Karpas-422 (cell line): ENCODE data around the gene GNG4. TPM values are rescaled to one million over a fixed set of nuclear protein-coding genes. Genes with fewer than 3 reads are reported as not detected.

Experiments
- DNase-seq: peaks from one replicate; pipeline ENCODE4 v3.0.0-alpha.2; 2015
- H2AFZ ChIP-seq: fragments of 200-600 bp; sonication (generic); 2 replicates; pipeline ENCODE4 v1.6.1; 2014; ENCODE audit warnings: antibody characterized with exemption, low read length, mixed read lengths
- H3K27ac ChIP-seq: fragments of 200-600 bp; sonication (generic); 2 replicates; pipeline ENCODE4 v1.5.1; 2014; ENCODE audit warnings: mild to moderate bottlenecking, low read length, moderate library complexity
- H3K27me3 ChIP-seq: fragments of 200-600 bp; sonication (generic); 2 replicates; pipeline ENCODE4 v1.6.1; 2014; ENCODE audit warnings: low read length, mixed read lengths
- H3K36me3 ChIP-seq: fragments of 200-600 bp; sonication (generic); 2 replicates; pipeline ENCODE4 v1.6.1; 2014; ENCODE audit warnings: low read length, mixed read lengths; ENCODE audit not compliant: insufficient read depth
- H3K4me1 ChIP-seq: fragments of 200-600 bp; sonication (generic); 2 replicates; pipeline ENCODE4 v1.6.1; 2014; ENCODE audit warnings: mild to moderate bottlenecking, low read length, mixed read lengths
- H3K4me2 ChIP-seq: fragments of 200-600 bp; sonication (generic); 2 replicates; pipeline ENCODE4 v1.6.1; 2014; ENCODE audit warnings: low read length, low read depth, mild to moderate bottlenecking; ENCODE audit not compliant: poor library complexity, severe bottlenecking
- H3K4me3 ChIP-seq: fragments of 200-600 bp; sonication (generic); 2 replicates; pipeline ENCODE4 v1.5.1; 2014; ENCODE audit warnings: mild to moderate bottlenecking, antibody characterized with exemption, low read length, mixed read lengths
- H3K79me2 ChIP-seq: fragments of 200-600 bp; sonication (generic); 2 replicates; pipeline ENCODE4 v1.6.1; 2014; ENCODE audit warnings: mild to moderate bottlenecking, low read length, mixed read lengths
- H3K9ac ChIP-seq: fragments of 200-600 bp; sonication (generic); 2 replicates; pipeline ENCODE4 v1.6.0; 2014; ENCODE audit warnings: low read length
- H3K9me2 ChIP-seq: fragments of 200-600 bp; sonication (generic), shearing (Covaris generic); replicated peaks from 2 replicates; pipeline ENCODE4 v1.6.0; 2014; ENCODE audit warnings: mild to moderate bottlenecking, low read length, moderate library complexity; ENCODE audit not compliant: insufficient read depth
- H3K9me3 ChIP-seq: fragments of 300-700, 200-600 bp; sonication (generic); 2 replicates; pipeline ENCODE4 v1.6.1; 2014; ENCODE audit warnings: low read length, mixed read lengths
- H4K20me1 ChIP-seq: fragments of 200-600 bp; sonication (generic); 2 replicates; pipeline ENCODE4 v1.6.1; 2014; ENCODE audit warnings: mild to moderate bottlenecking, antibody characterized with exemption, low read length, low read depth; ENCODE audit not compliant: insufficient read depth
- total RNA-seq: library from RNA; depleted of rRNA; stranded (reverse); fragments of >200 nt; shearing (Covaris generic); gene quantifications from 2 replicates; pipeline ENCODE4 v1.2.3, GENCODE V29; 2014; ENCODE audit warnings: low replicate concordance

The GNG4 gene
- total RNA-seq, 1 experiment from 2014 or later = not detected

DNA sequence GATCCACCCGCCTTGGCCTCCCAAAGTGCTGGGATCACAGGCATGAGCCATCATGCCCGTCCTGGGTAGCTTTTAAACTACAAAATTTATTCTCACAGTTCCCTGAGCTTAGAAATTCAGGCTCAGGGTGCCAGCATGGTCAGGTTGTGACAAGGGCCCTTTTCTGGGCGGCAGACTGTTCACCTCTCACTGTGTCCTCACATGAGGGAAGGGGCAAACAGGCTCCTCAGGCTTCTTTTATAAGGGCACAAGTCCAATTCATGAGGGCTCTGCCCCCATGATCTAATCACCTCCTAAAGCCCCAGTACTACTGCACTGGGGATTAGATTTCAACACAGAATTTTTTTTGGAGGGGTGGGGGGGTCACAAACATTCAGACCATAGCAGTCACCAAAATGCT, 36.8 kb downstream of the GNG4 start:
- Histone ChIP-seq H3K9me3 (no peaks in the 10 kb centered on the region), H3K4me3 (no peak overlapping the region), H2AFZ (no peak overlapping the region), H3K27ac (no peak overlapping the region), H3K4me2 (no peak overlapping the region), H3K36me3 (no peaks in the 10 kb centered on the region), H3K4me1 (no peaks in the 10 kb centered on the region), H3K9me2 (no peaks in the 10 kb centered on the region), H3K27me3 (no peaks in the 10 kb centered on the region), H4K20me1 (no peaks in the 10 kb centered on the region), H3K9ac (no peak overlapping the region), H3K79me2 (no peaks in the 10 kb centered on the region)
- no peak for DNase-seq

DNA sequence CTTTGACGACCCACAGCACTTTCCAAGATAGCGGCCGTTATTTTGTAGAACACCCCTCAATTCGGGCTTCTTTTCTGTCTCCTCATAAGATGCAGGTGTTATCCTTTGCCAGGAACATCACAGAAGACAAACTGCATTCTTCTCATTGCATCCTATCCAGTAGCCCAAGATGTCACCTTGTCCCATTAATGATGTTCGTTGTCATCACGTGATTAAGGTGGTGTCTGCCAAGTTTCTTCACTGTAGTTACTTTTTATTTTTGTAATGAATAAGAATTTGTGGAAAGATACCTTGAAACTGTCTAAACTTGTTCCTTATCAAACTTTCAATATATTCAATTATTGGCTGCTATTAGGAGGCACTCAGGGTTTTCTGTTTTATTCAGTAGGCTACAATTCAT, 39.4 kb downstream of the GNG4 start:
- H3K4me1 ChIP-seq = no peaks in the 10 kb centered on the region
- DNase-seq = no peak
- no peaks in the 10 kb centered on the region for H3K27me3 ChIP-seq
- H3K9me2 ChIP-seq = no peaks in the 10 kb centered on the region
- H3K9ac ChIP-seq = no peak overlapping the region
- no peaks in the 10 kb centered on the region for H3K9me3 ChIP-seq
- H3K36me3 ChIP-seq = no peaks in the 10 kb centered on the region
- H3K4me2 ChIP-seq = no peak overlapping the region
- H2AFZ ChIP-seq = no peak overlapping the region
- H3K4me3 ChIP-seq = no peak overlapping the region
- H4K20me1 ChIP-seq = no peaks in the 10 kb centered on the region
- H3K79me2 ChIP-seq = no peaks in the 10 kb centered on the region
- no peak overlapping the region for H3K27ac ChIP-seq

DNA sequence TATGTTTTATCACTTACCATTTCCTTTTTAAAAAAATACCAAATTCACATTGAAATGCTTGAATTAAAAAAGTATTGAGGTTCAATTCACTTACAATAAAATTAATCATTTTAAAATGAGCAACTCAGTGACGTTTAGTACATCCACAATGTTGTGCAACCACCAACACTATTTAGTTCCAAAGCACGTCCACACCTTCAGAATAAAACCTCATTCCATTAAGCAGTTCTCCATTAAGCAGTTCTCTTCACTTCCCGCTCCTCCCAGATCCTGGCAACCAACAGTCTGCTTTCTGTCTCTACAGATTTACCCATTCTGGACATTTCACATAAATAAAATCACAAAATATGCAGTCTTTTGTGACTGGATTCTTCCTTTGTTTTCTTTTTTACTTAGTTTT, 41.3 kb downstream of the GNG4 start:
- Histone ChIP-seq H3K9me3 (no peaks in the 10 kb centered on the region), H3K27me3 (no peaks in the 10 kb centered on the region), H3K4me3 (no peak overlapping the region), H3K9me2 (no peaks in the 10 kb centered on the region), H4K20me1 (no peaks in the 10 kb centered on the region), H3K79me2 (no peaks in the 10 kb centered on the region), H3K4me2 (no peak overlapping the region), H3K27ac (no peak overlapping the region), H2AFZ (no peak overlapping the region), H3K4me1 (no peaks in the 10 kb centered on the region), H3K9ac (no peak overlapping the region), H3K36me3 (no peaks in the 10 kb centered on the region)
- DNase-seq = no peak

DNA sequence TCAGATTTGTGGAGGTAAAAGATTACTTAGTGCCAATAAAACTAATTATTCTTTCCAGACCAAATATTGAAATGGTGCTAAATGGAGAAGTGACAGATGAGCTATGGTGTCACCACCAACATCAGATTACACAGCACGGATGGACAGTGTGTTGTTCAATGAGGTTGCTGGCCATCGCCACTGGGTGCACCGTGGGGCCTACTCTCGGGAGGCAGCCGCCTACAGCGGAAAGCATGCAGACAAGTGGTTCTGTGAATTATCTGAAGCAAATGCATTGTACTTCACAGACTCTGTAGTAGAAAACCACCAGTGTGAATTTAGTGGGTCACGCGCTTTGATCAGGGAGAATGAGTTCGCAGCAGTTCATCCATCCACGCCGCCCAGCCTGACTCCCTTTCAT, 42.3 kb downstream of the GNG4 start:
- H3K9me3 ChIP-seq = no peaks in the 10 kb centered on the region
- H3K36me3 ChIP-seq = no peaks in the 10 kb centered on the region
- H3K4me3 ChIP-seq = no peak overlapping the region
- H3K27ac ChIP-seq = no peak overlapping the region
- H3K4me2 ChIP-seq = no peak overlapping the region
- H4K20me1 ChIP-seq = no peaks in the 10 kb centered on the region
- H3K4me1 ChIP-seq = no peaks in the 10 kb centered on the region
- H3K27me3 ChIP-seq = no peaks in the 10 kb centered on the region
- no peak for DNase-seq
- no peak overlapping the region for H2AFZ ChIP-seq
- H3K79me2 ChIP-seq = no peaks in the 10 kb centered on the region
- H3K9me2 ChIP-seq = no peaks in the 10 kb centered on the region
- H3K9ac ChIP-seq = no peak overlapping the region

DNA sequence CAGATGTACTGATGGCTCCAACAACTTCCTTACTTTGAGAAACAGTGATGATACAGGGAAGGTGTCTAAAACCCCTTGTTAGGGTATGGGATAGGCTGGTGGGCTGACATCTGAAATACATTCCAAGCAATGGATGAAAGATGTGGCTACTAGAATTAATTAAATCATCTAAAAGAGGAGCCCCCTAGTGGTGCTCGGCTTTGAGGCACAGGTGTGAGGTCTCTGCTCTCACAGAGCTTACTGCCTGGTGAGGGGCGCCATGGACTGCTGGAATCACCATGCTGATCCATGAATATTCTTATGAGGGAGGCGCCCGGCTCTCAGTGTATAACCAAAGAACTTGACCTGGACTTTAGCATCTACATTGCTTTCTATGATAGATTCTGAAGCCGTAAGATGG, 48.5 kb downstream of the GNG4 start:
- H3K27me3 ChIP-seq = no peaks in the 10 kb centered on the region
- no peaks in the 10 kb centered on the region for H3K9me3 ChIP-seq
- peak; percentile 72 for DNase-seq
- no peak overlapping the region for H2AFZ ChIP-seq
- no peaks in the 10 kb centered on the region for H4K20me1 ChIP-seq
- H3K9me2 ChIP-seq = no peaks in the 10 kb centered on the region
- no peaks in the 10 kb centered on the region for H3K36me3 ChIP-seq
- H3K4me2 ChIP-seq = no peak overlapping the region
- H3K79me2 ChIP-seq = no peaks in the 10 kb centered on the region
- no peak overlapping the region for H3K4me3 ChIP-seq
- H3K27ac ChIP-seq = no peak overlapping the region
- no peaks in the 10 kb centered on the region for H3K4me1 ChIP-seq
- no peak overlapping the region for H3K9ac ChIP-seq

DNA sequence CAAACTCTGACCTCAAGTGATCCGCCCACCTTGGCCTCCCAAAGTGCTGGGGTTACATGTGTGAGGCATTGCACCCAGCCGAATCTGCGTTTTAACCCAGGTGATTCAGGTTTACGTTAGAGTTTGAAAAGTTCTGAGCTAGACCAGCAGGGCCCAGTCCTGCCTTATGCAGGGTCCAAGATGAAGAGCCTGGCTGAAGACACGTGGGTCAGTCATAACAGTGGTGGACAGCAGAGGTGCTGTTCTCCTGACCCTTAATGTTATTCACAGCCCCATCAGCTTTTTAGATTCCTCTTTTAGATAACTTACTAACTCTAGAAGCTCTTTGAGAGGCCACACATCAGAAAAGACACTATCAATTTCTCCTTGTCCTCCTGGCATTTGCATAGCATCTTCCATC, 50.0 kb downstream of the GNG4 start:
- no peak overlapping the region for H3K27ac ChIP-seq
- DNase-seq = no peak
- no peaks in the 10 kb centered on the region for H3K79me2 ChIP-seq
- H3K4me3 ChIP-seq = no peak overlapping the region
- H3K4me2 ChIP-seq = no peak overlapping the region
- H4K20me1 ChIP-seq = no peaks in the 10 kb centered on the region
- H3K9me2 ChIP-seq = no peaks in the 10 kb centered on the region
- H3K9ac ChIP-seq = no peak overlapping the region
- H3K36me3 ChIP-seq = no peaks in the 10 kb centered on the region
- H3K27me3 ChIP-seq = no peaks in the 10 kb centered on the region
- no peak overlapping the region for H2AFZ ChIP-seq
- no peaks in the 10 kb centered on the region for H3K9me3 ChIP-seq
- H3K4me1 ChIP-seq = no peaks in the 10 kb centered on the region

DNA sequence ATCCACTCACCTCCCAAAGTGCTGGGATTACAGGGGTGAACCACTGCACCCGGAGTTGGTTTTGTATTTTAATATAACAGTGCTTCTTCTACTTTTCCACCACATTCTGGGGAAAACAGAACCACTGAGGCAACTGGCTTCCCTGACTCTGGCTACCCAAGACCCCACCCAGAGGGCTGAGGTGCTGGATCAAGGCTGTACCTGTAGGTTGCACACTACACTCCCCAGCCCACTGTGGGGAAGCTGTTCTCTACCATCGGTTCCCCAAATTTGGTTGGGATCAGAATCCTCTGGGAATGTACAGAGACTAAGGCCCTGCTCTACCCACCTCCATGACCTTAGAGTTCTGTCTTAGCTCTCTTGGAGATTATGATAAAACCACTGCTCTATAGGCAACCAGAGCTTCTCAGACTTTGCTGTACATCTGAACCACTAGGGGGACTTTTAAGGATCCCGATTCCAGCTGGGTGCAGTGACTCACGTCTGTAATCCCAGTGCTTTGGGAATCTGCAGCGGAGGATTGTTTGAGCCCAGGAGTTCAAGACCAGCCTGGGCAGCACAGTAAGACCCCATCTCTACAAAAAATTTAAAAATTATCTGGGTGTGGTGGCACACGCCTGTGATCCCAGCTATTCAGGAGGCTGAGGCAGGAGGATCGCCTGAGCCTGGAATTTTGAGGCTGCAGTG, 51.6 kb downstream of the GNG4 start:
- Histone ChIP-seq H3K79me2 (no peaks in the 10 kb centered on the region), H3K9ac (no peak overlapping the region), H4K20me1 (no peaks in the 10 kb centered on the region), H3K9me2 (no peaks in the 10 kb centered on the region), H3K36me3 (no peaks in the 10 kb centered on the region), H3K4me2 (no peak overlapping the region), H3K9me3 (no peaks in the 10 kb centered on the region), H3K27ac (no peak overlapping the region), H3K27me3 (no peaks in the 10 kb centered on the region), H3K4me1 (no peaks in the 10 kb centered on the region), H3K4me3 (no peak overlapping the region), H2AFZ (no peak overlapping the region)
- DNase-seq = peak; percentile 47

DNA sequence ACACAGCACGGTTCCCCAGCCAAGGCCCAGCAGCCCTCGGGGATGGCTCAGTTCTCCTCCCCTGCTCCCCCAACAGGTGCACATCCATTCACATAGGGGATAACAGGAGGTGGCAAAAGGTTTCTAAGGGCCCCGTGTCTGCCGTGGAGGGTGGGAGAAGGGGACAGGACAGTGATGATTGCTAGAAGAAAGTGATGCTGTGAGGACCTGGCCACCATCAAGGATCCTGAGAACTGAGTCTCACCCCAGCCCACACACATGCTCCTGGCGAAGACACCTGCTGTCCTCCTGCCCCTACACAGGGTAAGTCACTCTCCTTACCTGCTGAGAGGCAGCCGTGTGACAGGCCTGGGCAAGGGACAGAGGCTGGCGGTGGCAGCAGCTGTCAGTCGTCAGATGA, 54.5 kb downstream of the GNG4 start:
- Histone ChIP-seq H3K9ac (no peak overlapping the region), H4K20me1 (no peaks in the 10 kb centered on the region), H3K4me1 (no peaks in the 10 kb centered on the region), H3K9me3 (no peaks in the 10 kb centered on the region), H3K27me3 (no peaks in the 10 kb centered on the region), H3K4me3 (no peak overlapping the region), H3K4me2 (no peak overlapping the region), H3K9me2 (no peaks in the 10 kb centered on the region), H3K36me3 (no peaks in the 10 kb centered on the region), H3K27ac (no peak overlapping the region), H2AFZ (no peak overlapping the region), H3K79me2 (no peaks in the 10 kb centered on the region)
- DNase-seq = no peak
